BJ (cell line): ENCODE measurements around the gene HTRA3. TPM values are rescaled to one million over a fixed set of nuclear protein-coding genes. Genes with fewer than 3 reads are reported as not detected.

ENCODE experiments used
- CTCF ChIA-PET: fragments of 350-600 bp; formaldehyde crosslinking; extraction: SDS; loops from one replicate; lab custom pipeline; 2021; ENCODE audit warnings: antibody characterized with exemption, inconsistent platforms; lab: Yijun Ruan, JAX
- POLR2A ChIA-PET: fragments of 300-600 bp; sonication (Branson Sonifier 250); formaldehyde crosslinking; extraction: SDS; loops from one replicate; lab custom pipeline; 2021; ENCODE audit warnings: antibody characterized with exemption; lab: Charles Lee
- DNase-seq: peaks from one replicate; pipeline ENCODE4 v3.0.0-alpha.2; 2011; ENCODE audit warnings: low read depth
- H3K27me3 ChIP-seq: 2 replicates; pipeline ENCODE4 v1.6.0; 2011; ENCODE audit warnings: low read length; ENCODE audit not compliant: control insufficient read depth, insufficient read depth
- H3K36me3 ChIP-seq: 2 replicates; pipeline ENCODE4 v1.5.1; 2011; ENCODE audit warnings: low read length; ENCODE audit not compliant: control insufficient read depth, insufficient read depth
- H3K4me3 ChIP-seq: 2 replicates; pipeline ENCODE4 v1.5.1; 2011; ENCODE audit warnings: low read depth, mild to moderate bottlenecking, control low read depth, low read length
- CTCF ChIP-seq: IDR thresholded peaks from 2 replicates; pipeline ENCODE4 v1.5.1; 2011; ENCODE audit warnings: low read depth, mild to moderate bottlenecking, control low read depth, inconsistent platforms, low read length, moderate library complexity; ENCODE audit not compliant: insufficient read depth
- polyA plus RNA-seq: library from polyadenylated mRNA; depleted of rRNA; stranded (reverse); fragments of >200 nt; gene quantifications from 2 replicates; pipeline ENCODE4 v1.2.3, GENCODE V29; 2011

Gene HTRA3
- polyA plus RNA-seq, 1 experiment = 5.7 TPM

DNA sequence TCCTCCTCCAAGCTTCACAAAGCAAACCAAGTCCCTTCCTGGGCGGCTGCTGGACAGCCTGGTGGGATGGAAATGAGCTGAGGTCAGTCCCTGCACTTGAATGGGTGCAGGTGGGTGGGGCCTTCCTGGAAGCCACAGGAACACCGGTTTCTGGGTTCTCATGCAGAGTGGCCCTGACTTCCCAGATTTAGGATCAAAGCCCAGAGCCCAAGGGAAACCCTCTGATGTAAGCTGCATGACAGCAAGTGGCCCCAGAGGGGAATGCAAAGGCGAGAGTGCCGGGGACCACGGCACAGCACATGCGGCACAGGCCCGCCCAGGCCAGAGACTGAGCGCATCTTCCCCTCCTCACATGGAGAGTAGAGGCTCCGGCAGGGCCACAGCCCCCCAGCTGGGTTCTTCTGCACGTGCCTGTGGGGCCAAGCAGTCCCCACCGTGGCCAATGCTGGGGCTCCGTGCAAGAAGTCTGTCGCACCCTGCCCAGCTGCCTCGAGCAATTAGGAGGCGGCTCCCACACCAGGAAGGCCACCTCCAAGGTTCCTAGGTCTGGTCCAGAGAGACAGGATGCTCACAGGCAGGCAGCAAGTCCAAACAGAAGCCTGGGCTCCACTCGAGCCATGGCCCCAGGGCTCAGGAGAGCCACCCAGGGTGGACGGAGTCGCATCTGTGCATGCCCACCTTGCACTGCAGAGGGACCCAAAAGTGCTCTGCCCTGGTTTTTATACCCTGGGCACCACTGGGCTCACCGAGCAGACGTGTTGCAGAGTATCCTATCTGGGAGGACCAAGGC lies 83.0 kb downstream of the HTRA3 start:
- POLR2A ChIA-PET = no interaction called here
- no peak for TF ChIP-seq CTCF
- no peaks in the 10 kb centered on the region; the same call in 1 of the 2 replicates for H3K36me3 ChIP-seq
- H3K27me3 ChIP-seq = peaks cover 18% of the 10 kb centered on the region
- CTCF ChIA-PET = interaction anchor here (0.6 to 0.7 kb wide), 2 partner anchors 12 to 13 kb away, joined by 3 read pairs; no protein-coding TSS in a partner anchor
- H3K4me3 ChIP-seq = no peak overlapping the region
- DNase-seq = no peak

DNA sequence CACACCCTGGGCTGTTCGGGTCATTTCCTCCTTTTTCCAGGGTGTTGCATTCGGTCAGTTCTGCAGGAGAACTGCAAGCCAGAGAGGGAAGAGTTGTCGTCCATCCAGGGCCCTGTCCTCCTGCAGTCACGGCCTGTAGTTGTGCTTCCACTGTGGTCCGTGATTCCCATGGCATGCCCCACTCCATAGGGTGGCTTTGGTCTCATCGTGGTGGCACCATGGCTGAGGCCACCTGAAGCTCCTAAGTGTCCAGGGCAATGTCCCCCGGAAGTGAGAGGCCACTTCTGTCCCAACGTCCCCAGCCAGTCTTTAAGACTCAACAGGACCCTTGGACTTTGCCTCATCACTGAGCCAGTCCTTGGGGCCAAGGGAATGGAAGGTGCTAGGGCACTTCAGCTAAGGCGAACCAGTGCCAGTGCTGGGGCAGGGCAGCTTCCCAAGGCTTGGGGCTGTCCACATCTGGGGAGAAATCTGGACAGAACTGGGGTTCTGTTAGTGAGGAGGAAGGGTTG lies 83.7 kb downstream of the HTRA3 start:
- POLR2A ChIA-PET = no interaction called here
- no peak for TF ChIP-seq CTCF
- Histone ChIP-seq H3K27me3 (peaks cover 18% of the 10 kb centered on the region), H3K4me3 (no peak overlapping the region), H3K36me3 (no peaks in the 10 kb centered on the region; the same call in 1 of the 2 replicates)
- CTCF ChIA-PET = no interaction called here
- DNase-seq = no peak

DNA sequence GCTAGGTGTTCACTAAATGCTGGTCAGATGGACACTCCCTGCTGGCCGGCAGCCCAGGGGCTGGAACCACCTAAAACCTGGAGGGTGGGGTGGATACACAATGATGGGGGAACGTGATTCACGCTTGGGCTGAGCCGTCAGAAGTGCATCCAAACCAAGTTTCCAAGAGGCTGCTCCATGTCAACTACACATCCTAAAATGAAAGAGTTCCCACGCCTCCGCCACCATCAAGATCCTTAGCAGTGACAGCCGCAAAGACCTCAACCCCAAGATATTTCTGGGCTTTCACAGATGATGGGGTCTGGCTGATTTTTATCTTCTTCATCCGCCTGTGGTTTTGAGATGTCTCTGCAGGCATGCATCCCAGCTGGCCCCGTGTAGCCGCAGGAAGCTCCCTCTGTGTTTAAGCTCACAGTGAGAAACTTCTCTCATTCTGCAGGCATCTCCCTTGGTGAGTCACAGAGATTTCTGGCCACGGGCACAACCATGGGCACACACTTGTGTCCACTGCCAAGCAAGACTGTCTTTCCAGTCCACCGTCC lies 84.4 kb downstream of the HTRA3 start:
- no peak for TF ChIP-seq CTCF
- DNase-seq = no peak
- Histone ChIP-seq H3K27me3 (peaks cover 19% of the 10 kb centered on the region), H3K4me3 (no peak overlapping the region), H3K36me3 (no peaks in the 10 kb centered on the region)
- ChIA-PET CTCF (no interaction called here), POLR2A (no interaction called here)

DNA sequence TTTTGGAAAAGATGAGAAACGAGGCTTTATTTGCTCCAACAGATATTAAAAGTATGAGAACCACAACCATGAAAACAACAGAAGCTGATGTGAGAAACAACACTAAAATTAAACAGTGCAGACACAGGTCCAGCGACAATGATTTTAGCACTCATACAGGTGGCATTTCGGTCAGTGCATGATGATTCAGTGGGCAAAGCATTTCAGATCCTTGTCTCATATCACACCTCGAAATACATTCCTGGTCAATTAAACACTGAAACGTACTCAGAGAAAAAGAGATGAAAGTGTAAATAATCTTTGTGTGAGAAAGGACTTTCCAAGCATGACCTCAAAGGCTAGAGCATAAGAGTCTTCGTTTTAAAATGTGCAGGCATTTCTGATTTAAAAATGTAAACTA lies 85.8 kb downstream of the HTRA3 start:
- no peak for DNase-seq
- Histone ChIP-seq H3K27me3 (peaks cover 22% of the 10 kb centered on the region), H3K4me3 (no peak overlapping the region), H3K36me3 (no peaks in the 10 kb centered on the region)
- ChIA-PET POLR2A (no interaction called here), CTCF (no interaction called here)
- TF ChIP-seq CTCF = no peak

DNA sequence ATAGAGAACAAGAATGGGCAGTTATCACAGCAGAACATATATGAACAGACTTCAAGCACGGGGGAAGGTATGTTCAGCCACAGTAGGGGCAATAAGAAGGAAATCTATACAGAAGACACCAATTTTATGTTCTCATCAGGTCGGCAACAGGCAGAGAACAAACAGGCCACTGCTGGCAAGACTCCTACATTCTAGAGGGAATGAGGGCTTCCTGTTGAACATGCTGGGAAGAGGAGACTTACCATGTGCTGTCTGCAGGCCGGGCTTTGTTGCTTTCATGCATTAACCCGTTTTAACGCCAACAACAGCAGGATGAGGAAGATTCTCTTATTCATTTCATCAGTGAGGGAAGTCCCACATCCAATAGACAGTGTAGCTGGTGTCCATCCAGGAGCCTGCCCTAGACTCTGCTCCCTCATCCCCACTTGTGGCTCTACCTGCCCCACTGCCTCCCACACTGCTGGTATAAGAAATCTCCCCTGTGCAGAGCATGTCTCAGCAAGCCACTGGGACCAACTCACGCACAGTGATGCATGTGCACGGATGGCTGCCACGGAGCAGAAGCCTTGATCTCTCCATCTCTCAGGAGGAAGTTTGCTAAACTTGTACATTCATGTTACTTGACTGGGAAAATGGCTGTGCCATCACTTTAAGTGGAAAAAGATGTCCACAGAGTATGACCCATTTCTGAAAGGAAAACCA lies 86.5 kb downstream of the HTRA3 start:
- POLR2A ChIA-PET = no interaction called here
- Histone ChIP-seq H3K36me3 (no peaks in the 10 kb centered on the region), H3K4me3 (no peak overlapping the region), H3K27me3 (peaks cover 22% of the 10 kb centered on the region)
- CTCF ChIA-PET = no interaction called here
- TF ChIP-seq CTCF = no peak
- DNase-seq = no peak
